Common myeloid progenitor, CD34-positive (primary cell): Measurements from ENCODE around the gene PDE11A.

ENCODE experiments used
- CTCF ChIA-PET: fragments of 350-600 bp; sonication (Branson Sonifier 250); formaldehyde crosslinking; loops from one replicate; lab custom pipeline; 2021; ENCODE audit warnings: antibody characterized with exemption; lab: Charles Lee
- POLR2A ChIA-PET: fragments of 350-600 bp; sonication (Branson Sonifier 250); formaldehyde crosslinking; loops from one replicate; lab custom pipeline; 2021; ENCODE audit warnings: antibody characterized with exemption; lab: Charles Lee
- DNase-seq, 3 donors: peaks; one replicate each; pipeline versions ENCODE4 v3.0.0 to v3.0.0-alpha.2; 2013
- H3K27ac ChIP-seq, 2 experiments: 1 replicate in 1 of 2; 2 replicates in 1 of 2; pipeline ENCODE4 v1.7.0; 2013; ENCODE audit warnings: inconsistent platforms in 2 of 2, low read length in 2 of 2, mild to moderate bottlenecking in 2 of 2, low read depth in 1 of 2, moderate library complexity in 1 of 2; ENCODE audit not compliant: severe bottlenecking in 2 of 2, insufficient read depth in 1 of 2, poor library complexity in 1 of 2
- H3K27me3 ChIP-seq, 5 experiments: replicated peaks in 2 of 5; 1 replicate in 3 of 5; 2 replicates in 2 of 5; pipeline versions ENCODE4 v1.6.1 to v1.7.0; 2013; ENCODE audit warnings: low read length in 4 of 5, mild to moderate bottlenecking in 2 of 5, moderate library complexity in 2 of 5, inconsistent platforms in 1 of 5; ENCODE audit not compliant: insufficient read depth in 5 of 5, control insufficient read depth in 4 of 5
- H3K36me3 ChIP-seq, 4 experiments: 1 replicate in 2 of 4; 2 replicates in 2 of 4; pipeline versions ENCODE4 v1.6.1 to v1.7.0; 2013; ENCODE audit warnings: low read length in 3 of 4, control low read depth in 1 of 4, mild to moderate bottlenecking in 1 of 4; ENCODE audit not compliant: control insufficient read depth in 4 of 4, insufficient read depth in 4 of 4
- H3K4me1 ChIP-seq, 4 experiments: 1 replicate in 3 of 4; 2 replicates in 1 of 4; pipeline versions ENCODE4 v1.6.1 to v1.7.1; 2013; ENCODE audit warnings: low read length in 3 of 4, mild to moderate bottlenecking in 3 of 4, control low read depth in 1 of 4, inconsistent platforms in 1 of 4, moderate library complexity in 1 of 4; ENCODE audit not compliant: control insufficient read depth in 4 of 4, insufficient read depth in 4 of 4; ENCODE audit errors: control extremely low read depth in 1 of 4
- H3K4me3 ChIP-seq, 7 experiments: 1 replicate in 4 of 7; 2 replicates in 3 of 7; pipeline versions ENCODE4 v1.5.1 to v1.7.0; 2013; ENCODE audit warnings: mild to moderate bottlenecking in 7 of 7, low read length in 6 of 7, moderate library complexity in 6 of 7, inconsistent platforms in 2 of 7, low read depth in 2 of 7, control low read depth in 1 of 7; ENCODE audit not compliant: insufficient read depth in 4 of 7, control insufficient read depth in 1 of 7; ENCODE audit errors: extremely low read depth in 1 of 7
- H3K9me3 ChIP-seq, 5 experiments: 1 replicate in 4 of 5; 2 replicates in 1 of 5; pipeline versions ENCODE4 v1.6.1 to v1.7.1; 2013; ENCODE audit warnings: low read length in 4 of 5, mild to moderate bottlenecking in 2 of 5, inconsistent platforms in 1 of 5, low read depth in 1 of 5, moderate library complexity in 1 of 5; ENCODE audit not compliant: control insufficient read depth in 4 of 5, insufficient read depth in 2 of 5; ENCODE audit errors: control extremely low read depth in 1 of 5
- WGBS: methylation state at CpG from one replicate; pipeline ENCODE4 v1.1.5; 2013; ENCODE audit not compliant: insufficient coverage; 5-methylcytosine and 5-hydroxymethylcytosine counted together

The PDE11A gene

DNA sequence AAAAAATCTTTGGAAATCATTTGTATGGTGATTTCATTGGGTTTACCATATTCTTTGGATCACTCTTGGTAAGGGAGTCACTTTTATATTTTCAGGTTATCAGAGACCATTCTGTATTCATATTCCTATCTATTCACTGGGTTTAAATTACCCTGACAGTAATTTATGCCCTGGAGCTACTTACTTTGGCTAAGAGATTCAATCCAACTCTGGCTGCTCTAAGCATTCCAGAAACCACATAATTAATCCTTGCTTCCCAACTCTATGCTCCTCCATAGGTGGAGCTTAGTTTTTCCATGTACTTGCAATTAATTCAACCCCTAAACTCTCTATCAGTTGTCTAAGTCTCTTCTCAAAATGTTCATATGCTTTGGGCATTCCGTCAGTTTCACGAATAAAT is 343.7 kb downstream of the PDE11A start:
- CTCF ChIA-PET, result interaction anchor here (1.2 to 2.5 kb wide), 4 partner anchors 9 to 239 kb away, joined by 3 to 8 read pairs (median 6); no protein-coding TSS in a partner anchor

DNA sequence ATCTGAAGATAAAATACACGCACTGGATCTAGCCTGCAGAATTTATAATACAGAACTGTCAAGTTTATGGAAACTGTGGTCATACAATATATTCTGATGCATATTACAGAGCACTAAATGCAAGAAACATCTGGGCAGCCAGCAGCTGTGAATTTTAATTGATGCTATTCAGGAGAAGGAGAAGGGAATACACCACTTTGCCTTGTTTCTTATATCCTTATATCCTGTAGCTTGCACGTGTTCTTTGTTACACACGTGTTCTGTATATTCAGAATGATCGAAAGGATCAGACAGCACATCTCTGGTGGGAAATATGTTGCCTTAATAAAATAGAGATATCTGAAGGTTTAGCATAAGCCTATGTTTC is 344.2 kb downstream of the PDE11A start:
- ChIA-PET CTCF (interaction anchor here (1.2 to 2.5 kb wide), 4 partner anchors 9 to 239 kb away, joined by 3 to 8 read pairs (median 6); no protein-coding TSS in a partner anchor), POLR2A (interaction anchor here (0.6 kb wide), 1 partner anchor 65 kb away, joined by 4 read pairs; no protein-coding TSS in a partner anchor)
- Histone ChIP-seq H3K27ac (no peak overlapping the region), H3K27me3 (peaks cover 0 to 3% (median 0%) of the 10 kb centered on the region in 5 experiments), H3K4me1 (peaks cover 0 to 4% (median 0%) of the 10 kb centered on the region in 4 experiments), H3K4me3 (no peak overlapping the region), H3K36me3 (no peaks in the 10 kb centered on the region), H3K9me3 (no peaks in the 10 kb centered on the region)
- no peak for DNase-seq
- WGBS, result 93% methylated on average over 3 of the region's 4 CpGs

More for the DNA sequence above, 343.7 kb downstream of the PDE11A start:
- Histone ChIP-seq H3K4me3 (no peak overlapping the region), H3K9me3 (no peaks in the 10 kb centered on the region), H3K27ac (no peak overlapping the region), H3K27me3 (peaks cover 0 to 3% (median 0%) of the 10 kb centered on the region in 5 experiments), H3K4me1 (peaks cover 0 to 4% (median 0%) of the 10 kb centered on the region in 4 experiments), H3K36me3 (no peaks in the 10 kb centered on the region)
- POLR2A ChIA-PET, result interaction anchor here (0.6 kb wide), 1 partner anchor 66 kb away, joined by 4 read pairs; no protein-coding TSS in a partner anchor
- no peak for DNase-seq
- 100% methylated on average over 1 of the region's 2 CpGs for WGBS

DNA sequence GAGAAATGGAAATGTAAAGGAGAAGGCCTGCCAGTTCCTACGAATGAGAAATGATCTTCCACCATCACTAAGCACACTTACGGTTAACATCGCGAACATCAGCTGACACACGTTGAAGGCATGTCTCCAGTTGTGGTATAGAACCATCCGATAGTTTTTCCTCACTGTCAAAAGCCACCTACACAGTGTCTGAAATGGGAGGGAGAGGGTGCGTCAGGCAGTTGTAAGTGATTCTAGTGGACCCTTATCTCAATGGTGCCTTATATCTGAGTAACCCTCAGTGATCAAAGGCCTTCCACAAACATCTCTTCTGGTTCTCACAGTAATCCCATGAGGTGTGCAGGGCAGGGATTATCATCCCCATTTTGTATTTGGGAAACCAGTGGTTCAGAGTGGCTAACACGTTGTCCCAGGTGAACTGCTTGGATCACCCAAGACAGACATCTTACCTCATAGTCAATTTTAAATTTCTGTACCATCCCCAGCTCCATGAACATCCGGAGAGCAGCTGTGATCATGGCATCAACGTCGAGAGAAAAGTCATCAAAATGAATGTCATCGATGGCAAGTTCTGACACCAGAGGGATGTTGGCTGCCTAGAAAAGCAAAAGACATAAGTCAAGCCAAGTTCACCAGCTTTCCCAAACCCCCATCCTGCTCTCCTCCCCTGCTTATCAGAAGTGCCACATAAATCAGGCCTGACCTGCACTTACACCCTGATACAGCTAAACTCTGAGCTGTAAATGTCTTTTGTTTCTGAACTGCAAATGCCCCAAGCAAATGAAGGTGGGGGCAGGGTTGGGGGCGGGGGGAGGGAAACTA is 344.8 kb downstream of the PDE11A start:
- CTCF ChIA-PET, result interaction anchor here (1.2 to 2.5 kb wide), 4 partner anchors 8 to 238 kb away, joined by 3 to 8 read pairs (median 6); no protein-coding TSS in a partner anchor
- H3K36me3 ChIP-seq, result no peaks in the 10 kb centered on the region
- peaks cover 0 to 3% (median 0%) of the 10 kb centered on the region in 5 experiments for H3K27me3 ChIP-seq
- DNase-seq, result no peak
- WGBS, result 95% methylated on average over 11 of the region's 13 CpGs
- POLR2A ChIA-PET, result no interaction called here
- no peak overlapping the region for H3K4me3 ChIP-seq
- H3K4me1 ChIP-seq, result peaks cover 0 to 4% (median 0%) of the 10 kb centered on the region in 4 experiments
- no peak overlapping the region for H3K27ac ChIP-seq
- H3K9me3 ChIP-seq, result no peaks in the 10 kb centered on the region

DNA sequence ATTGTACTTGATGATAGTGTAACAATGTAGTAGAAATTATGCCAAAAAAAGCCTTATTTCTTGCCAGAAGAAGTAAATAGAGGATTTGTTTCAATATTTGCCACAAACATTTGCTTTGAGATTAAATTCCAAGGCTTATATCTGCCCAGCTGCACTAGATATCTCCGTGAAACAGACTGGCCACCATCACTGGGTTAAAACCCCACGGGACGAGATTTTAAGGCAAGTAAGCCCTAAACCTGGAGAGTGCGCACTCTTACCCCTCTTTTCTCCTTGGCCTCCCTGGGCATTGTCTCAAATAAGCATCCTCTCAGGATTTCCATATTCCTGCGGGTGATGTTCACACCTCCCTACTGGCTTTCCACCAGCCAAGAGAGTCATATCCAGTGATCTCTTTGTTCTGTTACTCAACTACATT is 345.6 kb downstream of the PDE11A start:
- no peak for DNase-seq
- peaks cover 0 to 3% (median 0%) of the 10 kb centered on the region in 5 experiments for H3K27me3 ChIP-seq
- 98% methylated on average over 5 of the region's 5 CpGs for WGBS
- peaks cover 0 to 4% (median 0%) of the 10 kb centered on the region in 4 experiments for H3K4me1 ChIP-seq
- ChIA-PET POLR2A (no interaction called here), CTCF (interaction anchor here (1.1 kb wide), 1 partner anchor 21 kb away, joined by 3 read pairs; no protein-coding TSS in a partner anchor)
- no peak overlapping the region for H3K27ac ChIP-seq
- no peaks in the 10 kb centered on the region for H3K9me3 ChIP-seq
- H3K4me3 ChIP-seq, result no peak overlapping the region
- H3K36me3 ChIP-seq, result no peaks in the 10 kb centered on the region

DNA sequence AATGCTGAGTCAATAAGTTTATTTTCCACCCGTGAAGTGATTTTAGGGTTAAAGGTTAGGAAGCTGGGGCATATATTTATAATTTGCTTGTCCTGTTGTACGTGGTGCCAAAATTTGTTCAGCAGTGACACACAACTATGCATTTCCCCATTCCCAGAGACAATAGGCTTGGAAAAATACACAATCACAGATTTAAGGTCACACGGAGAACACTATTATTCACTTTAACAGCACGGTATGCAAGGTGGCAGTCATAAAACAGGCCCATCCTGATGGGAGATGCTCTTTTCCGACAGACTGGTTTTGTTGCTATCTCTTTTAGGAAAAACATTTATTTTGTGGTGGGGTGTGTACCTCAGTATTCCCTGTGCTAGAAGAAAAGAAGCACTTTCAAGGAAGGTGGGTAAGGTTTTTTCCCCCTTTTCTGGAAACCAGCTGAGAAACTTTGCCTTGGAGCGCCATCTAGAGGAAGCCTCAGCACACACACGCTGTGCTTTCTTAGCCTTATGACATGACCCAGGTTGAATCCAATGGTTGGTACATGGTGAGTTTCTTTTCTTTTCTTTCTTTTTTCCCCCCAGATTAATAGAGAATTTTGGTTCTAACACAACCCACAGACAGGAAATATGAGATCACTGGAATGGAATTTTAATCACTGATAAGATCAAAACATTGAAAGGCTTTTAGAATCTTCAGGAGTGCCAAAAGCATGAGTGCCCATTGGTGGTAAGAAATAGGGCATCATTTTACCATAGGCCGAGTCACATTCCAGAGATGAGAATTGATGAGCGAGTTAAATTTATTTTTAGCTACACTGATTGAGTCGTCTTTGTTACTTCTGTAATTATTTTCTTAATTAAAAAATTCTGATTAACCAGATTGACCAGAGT is 347.9 kb downstream of the PDE11A start:
- no peaks in the 10 kb centered on the region for H3K36me3 ChIP-seq
- H3K27ac ChIP-seq, result no peak overlapping the region
- no peak overlapping the region for H3K4me3 ChIP-seq
- peaks cover 0 to 3% (median 0%) of the 10 kb centered on the region in 5 experiments for H3K27me3 ChIP-seq
- H3K4me1 ChIP-seq, result no peaks in the 10 kb centered on the region
- ChIA-PET POLR2A (interaction anchor here (0.6 kb wide), 1 partner anchor 12 kb away, joined by 3 read pairs; no protein-coding TSS in a partner anchor), CTCF (interaction anchor here (0.6 to 3.6 kb wide), 22 partner anchors 10 to 668 kb away, joined by 3 to 17 read pairs (median 4); no protein-coding TSS in a partner anchor)
- DNase-seq, result peak; percentile 48 to 66 (median 57)
- WGBS, result 56% methylated on average over 5 of the region's 10 CpGs
- no peaks in the 10 kb centered on the region for H3K9me3 ChIP-seq

DNA sequence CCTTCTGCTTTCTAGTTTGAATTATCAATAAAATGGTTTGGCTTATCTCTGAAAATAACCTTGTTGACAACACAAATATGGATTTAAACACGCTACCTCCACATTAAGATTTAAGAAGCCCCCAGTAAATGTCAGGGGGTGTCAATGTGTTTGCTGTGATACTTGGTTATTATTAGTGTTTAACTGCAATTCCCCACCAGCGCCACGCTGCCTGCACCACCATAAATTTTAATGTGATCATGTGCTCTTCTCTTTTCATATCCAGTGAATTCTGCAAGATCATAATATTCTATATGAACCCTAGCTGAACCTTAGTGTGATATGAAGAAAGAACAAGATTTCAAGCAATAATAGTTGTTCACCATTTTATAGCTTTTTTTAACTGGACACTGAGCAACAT is 349.3 kb downstream of the PDE11A start:
- Histone ChIP-seq H3K4me1 (no peaks in the 10 kb centered on the region), H3K27ac (no peak overlapping the region), H3K4me3 (no peak overlapping the region), H3K9me3 (no peaks in the 10 kb centered on the region), H3K36me3 (no peaks in the 10 kb centered on the region), H3K27me3 (no peaks in the 10 kb centered on the region)
- no CpG with 5 or more reads among the region's 3 CpGs for WGBS
- ChIA-PET POLR2A (no interaction called here), CTCF (interaction anchor here (0.9 to 3.6 kb wide), 8 partner anchors 9 to 558 kb away, joined by 3 to 17 read pairs (median 4); no protein-coding TSS in a partner anchor)
- DNase-seq, result no peak
